Measurements from ENCODE around the gene PRSS35.
"Not testable (repeated sequence)": the region's sequence is repeated elsewhere in the genome, so short reads cannot be mapped to it uniquely, and the experiment has no call there.

PRSS35 gene

DNA sequence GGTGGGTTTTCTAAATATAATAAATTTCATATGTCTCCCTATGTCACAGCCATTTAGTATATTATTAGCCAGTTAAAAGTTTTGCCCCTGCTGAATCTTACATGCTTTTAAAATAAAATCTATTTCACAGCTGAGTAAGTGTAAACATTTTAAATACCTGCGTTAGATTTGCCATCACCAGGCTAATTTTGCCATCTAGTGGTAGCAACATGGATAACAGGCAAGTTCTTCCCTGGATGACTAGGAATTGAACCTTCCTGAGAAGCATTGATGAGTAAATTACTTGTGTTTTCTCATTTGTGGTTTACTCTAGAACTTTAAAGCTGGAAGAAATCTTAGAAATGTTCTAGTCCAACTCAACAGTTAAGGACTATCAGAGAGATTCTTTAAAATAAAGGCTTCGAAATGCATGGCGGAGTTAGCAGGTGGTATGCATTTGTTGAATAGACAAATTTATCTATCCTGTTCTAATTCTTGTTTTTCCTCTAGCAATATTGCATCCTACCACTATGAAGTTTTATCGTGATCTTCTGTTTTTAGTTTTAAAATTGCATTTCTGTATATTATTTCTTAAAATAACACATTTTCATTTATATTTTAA is 2.6 kb downstream of the PRSS35 start:
- DNase-seq (ENCODE audit: extremely low read depth in 1 of 2, low read depth in 1 of 2) = no peak

DNA sequence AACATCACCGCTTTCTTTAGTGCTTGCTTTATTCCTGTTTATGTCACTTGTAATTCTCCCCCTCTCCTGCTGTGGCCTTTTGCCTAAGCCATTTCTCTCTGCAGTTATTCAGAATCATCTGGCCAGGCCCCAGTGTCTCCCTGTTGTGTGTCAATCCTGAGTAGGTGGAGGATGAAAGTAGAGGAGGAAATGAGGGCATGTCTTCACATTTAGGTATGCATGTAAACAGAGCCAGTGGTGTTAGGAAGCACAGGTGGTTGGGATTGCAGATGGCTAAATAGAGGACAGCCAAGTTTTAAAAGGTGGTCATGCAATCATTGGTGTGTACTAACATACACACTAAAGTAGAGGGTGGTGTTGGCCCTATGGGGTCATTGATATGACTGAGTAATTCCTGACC is 5.2 kb downstream of the PRSS35 start:
- no peak for DNase-seq (ENCODE audit: extremely low read depth in 1 of 2, low read depth in 1 of 2)

DNA sequence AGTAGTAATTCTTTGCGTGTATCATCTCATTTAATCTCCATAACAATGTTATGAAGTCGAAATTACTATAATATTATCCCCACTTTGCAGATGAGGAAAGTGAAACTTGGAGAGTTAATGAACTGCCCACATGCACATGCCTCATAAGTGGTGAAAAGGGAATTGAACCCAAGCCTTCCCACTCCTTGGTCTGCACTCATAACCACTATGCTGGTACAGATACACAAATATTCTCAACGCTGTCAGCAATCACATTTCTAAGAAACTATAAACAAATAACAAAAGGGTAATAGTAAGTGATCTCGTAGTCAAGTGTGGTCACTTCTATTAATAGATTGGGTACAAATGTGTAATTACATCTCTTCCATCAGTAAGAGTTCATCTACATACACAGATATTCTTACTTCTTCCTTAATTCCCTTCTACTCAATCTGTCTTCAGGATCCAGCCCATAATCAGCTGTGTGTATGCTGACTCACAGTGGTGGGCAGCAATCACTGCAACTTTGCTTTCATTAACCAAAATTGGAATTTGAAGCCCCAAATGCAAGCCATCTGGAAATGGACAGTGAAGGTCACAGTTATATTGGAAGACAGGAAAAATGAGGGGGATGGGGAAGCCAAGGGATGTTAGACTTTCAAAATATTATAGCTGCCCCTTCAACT is 6.6 kb downstream of the PRSS35 start:
- no peak for DNase-seq (ENCODE audit: extremely low read depth in 1 of 2, low read depth in 1 of 2)

DNA sequence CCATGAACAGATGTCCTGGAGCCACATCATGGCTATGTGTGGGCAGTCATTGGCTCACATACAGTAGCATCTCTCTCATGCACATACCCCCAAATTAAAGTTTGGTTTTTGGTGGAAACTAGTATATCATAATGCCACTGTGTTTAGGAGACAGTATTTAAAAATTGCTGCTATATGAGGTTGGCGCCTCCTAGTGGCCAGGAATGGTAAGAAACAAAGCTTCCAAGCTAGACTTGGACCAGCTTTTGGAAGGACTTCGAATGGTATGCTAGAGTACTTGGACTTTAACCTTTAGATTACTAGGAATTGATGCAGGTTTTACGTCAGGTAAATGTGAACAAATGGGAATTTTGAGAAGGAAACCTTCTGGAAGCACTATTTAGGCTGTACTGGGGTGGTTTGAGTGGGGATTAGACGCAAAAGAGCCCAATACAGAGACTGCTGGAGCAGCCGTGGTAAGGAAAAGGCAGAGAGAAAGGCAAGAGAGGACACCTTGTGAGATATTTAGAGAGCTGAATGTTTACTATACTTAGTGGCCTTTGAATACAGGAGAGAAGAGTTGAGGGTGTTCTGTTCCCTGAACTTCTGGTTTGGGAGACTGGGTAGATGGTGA is 23.8 kb downstream of the PRSS35 start:
- peak in 1 of 2 donors; percentile 20 for DNase-seq (ENCODE audit: extremely low read depth in 1 of 2, low read depth in 1 of 2)

DNA sequence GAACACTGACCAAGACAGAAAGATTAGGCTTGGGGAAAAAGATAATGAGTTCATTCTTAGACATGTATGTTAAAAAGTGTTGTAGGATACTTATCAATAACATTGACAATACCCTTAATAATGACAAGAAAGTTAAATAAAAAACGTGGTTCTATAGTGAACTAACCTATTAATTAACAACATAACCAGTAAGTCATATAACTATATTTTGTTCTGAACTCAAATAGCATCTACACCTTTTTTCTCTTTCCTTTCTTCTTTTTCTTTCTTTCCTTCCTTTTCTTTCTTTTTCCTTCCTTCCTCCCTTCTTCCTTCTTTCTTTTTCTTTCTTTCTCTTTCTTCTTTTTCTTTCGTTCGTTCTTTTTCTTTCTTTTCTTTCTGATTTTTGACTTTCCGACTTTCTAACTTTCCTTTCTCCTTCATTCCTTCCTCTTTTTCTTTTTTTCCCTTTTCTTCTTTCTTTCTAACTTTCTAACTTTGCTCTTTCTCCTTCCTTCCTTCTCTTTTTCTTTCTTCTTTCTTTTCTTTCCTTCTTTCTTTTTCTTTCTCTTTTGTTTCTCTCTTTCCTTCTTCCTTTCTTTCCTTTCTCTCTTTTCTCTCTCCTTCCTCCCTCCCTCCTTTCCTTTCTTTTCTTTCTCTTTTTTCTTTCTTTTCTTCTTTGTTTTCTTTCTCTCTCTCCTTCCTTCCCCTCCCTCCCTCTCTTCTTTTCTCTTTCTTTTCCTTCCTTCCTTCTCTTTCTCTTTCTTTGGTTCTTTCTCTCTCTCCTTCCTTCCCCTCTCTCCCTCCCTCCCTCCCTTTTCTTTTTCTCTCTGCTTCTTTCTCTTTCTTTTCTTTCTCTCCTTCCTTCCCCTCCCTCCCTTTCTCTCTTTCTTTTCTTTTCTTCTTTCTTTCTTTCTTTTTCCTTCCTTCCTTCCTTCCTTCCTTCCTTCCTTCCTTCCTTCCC is 24.6 kb downstream of the PRSS35 start:
- no peak for DNase-seq (ENCODE audit: extremely low read depth in 1 of 2, low read depth in 1 of 2)

DNA sequence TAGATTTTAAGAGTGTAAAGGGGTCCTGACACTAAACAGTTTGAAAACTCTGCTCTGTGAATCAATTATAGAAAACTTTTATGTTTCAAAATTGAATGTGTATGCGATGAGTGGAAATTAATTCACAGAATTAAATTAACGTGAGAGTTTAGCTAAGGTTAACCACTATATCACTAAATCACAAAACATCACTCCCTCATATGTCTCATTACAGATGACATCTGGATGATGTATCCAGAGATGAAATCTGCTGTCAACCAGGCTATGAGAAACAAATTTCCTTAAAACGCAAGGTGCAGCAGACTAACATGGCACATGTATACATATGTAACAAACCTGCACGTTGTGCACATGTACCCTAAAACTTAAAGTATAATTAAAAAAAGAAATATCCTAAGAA is 27.3 kb downstream of the PRSS35 start:
- no peak for DNase-seq (ENCODE audit: extremely low read depth in 1 of 2, low read depth in 1 of 2)

DNA sequence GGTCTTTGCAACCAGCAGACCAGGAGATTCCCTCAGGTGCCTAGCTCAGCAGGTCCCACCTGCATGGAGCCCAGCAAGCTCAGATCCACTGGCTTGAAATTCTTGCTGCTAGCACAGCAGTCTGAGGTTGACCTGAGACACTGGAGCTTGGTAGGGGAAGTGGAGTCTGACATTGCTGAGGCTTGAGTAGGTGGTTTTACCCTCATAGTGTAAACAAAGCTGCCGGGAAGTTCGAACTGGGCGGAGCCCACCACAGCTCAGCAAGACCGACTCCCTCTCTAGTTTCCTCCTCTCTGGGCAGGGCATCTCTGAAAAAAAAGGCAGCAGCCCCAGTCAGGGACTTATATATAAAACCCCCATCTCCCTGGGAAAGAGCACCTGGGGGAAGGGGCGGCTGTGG is 34.3 kb downstream of the PRSS35 start:
- DNase-seq (ENCODE audit: extremely low read depth in 1 of 2, low read depth in 1 of 2) = no peak

DNA sequence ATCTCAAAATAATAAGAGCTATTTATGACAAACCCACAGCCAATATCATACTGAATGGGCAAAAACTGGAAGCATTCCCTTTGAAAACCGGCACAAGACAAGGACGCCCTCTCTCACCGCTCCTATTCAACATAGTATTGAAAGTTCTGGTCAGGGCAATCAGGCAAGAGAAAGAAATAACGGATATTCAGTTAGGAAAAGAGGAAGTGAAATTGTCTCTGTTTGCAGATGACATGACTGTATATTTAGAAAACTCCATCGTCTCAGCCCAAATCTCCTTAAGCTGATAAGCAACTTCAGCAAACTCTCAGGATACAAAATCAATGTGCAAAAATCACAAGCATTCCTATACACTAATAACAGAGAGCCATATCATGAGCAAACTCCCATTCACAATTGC is 38.1 kb downstream of the PRSS35 start:
- DNase-seq (ENCODE audit: extremely low read depth in 1 of 2, low read depth in 1 of 2) = not testable (repeated sequence)

DNA sequence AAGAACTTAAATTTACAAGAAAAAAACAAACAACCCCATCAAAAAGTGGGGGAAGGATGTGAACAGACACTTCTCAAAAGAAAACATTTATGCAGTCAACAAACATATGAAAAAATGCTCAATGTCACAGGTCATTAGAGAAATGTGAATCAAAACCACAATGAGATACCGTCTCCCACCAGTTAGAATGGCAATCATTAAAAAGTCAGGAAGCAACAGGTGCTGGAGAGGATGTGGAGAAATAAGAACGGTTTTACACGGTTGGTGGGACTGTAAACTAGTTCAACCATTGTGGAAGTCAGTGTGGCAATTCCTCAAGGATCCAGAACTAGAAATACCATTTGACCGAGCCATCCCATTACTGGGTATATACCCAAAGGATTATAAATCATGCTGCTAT is 39.4 kb downstream of the PRSS35 start:
- DNase-seq (ENCODE audit: extremely low read depth in 1 of 2, low read depth in 1 of 2) = not testable (repeated sequence)

DNA sequence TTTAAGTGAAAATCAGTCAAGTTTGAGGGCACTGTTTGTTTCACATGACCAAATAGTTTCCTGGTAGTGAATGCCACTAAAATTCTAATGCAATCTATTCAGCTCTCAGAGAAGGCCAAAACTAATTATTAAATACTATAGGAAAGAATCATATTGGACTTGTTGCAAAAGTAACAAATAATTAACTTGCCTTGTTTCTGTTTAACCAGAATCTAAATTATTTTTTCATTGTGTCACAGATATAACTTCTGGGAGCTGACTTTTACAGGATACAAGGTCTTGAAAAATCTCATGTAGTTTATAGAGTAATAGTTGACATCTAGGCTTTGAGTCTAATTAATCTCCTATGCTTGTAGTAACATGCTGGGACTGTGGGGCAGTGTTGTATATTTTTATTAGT is 44.5 kb downstream of the PRSS35 start:
- no peak for DNase-seq (ENCODE audit: extremely low read depth in 1 of 2, low read depth in 1 of 2)

DNA sequence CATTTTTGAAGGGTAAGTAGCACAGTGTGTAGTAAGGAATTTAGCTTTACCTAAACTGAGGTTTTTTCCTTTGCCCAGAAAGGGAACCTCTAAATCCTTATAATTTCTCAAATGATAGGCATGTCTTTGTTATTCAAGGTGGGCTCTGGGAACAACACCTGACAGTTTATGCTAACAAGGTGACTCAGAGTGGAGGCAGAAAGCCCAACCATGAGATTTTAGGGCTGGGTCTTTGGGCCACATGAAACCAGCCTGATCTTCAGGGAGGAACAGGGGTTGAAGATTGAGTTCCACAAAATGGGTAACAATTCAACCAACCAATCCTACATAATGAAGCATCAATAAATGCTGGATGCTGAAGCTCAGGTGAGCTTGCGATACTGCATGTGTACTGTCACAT is 46.6 kb downstream of the PRSS35 start:
- DNase-seq (ENCODE audit: extremely low read depth in 1 of 2, low read depth in 1 of 2) = no peak

DNA sequence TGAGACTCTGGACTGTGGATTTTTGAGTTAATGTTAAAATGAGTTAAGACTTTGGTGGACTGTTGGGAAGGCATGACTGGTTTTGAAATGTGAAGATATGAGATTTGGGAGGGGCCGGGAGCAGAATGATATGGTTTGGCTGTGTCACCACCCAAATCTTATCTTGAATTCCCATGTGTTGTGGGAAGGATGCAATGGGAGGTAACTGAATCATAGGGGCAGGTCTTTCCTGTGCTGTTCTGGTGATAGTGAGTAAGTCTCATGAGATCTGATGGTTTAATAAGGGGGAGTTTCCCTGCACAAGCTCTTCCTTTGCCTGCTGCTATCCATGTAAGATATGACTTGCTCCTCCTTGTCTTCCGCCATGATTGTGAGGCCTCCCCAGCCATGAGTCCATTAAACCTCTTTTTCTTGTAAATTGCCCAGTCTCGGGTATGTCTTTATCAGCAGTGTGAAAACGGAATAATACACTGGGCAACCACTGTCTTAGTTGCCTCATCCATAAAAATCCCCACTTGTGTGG is 59.4 kb downstream of the PRSS35 start:
- not testable (repeated sequence) for DNase-seq (ENCODE audit: extremely low read depth in 1 of 2, low read depth in 1 of 2)

DNA sequence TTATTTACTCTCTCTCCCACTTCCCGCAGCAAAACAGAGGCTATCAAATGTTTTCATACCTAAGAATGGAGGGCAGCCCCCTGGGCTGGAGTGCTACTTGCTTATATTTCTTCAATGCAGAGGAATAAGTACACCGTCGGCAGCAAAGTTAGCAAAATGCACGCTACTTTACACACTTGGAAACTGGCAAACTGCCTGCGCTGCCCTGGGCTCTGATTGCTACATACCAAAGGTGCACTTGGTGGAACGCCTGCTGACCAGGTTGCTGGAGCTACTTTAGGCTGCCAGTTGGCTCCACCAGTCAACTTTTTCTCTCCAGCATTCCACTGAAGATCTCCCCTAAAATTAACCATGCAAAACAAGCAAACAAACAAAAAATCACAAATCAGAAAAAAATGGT is 62.4 kb downstream of the PRSS35 start:
- no peak for DNase-seq (ENCODE audit: extremely low read depth in 1 of 2, low read depth in 1 of 2)

Measured in stimulated activated CD8-positive, alpha-beta memory T cell treated with anti-CD3 and anti-CD28 coated beads, Interleukin-7, amount 100 ng/mL, for 48 hours (primary cell).